GM13976 (cell line): ENCODE data around the gene FMNL2.

Source experiments
- DNase-seq: peaks from one replicate; pipeline ENCODE4 v3.0.0; 2012; ENCODE audit warnings: low spot score
- in situ Hi-C: fragments of 300-500 bp; cut with MboI; formaldehyde crosslinking; loops from one replicate; pipeline ENCODE4 v1.12.0; 2022; ENCODE audit warnings: low sequenced_read_pairs, mixed read lengths, inconsistent platforms; ENCODE audit not compliant: unreplicated experiment
- TF ChIP-seq, protein P1 (sequence below): IDR thresholded peaks from 2 replicates; pipeline ENCODE4 v1.5.1; 2012; ENCODE audit warnings: borderline replicate concordance, mild to moderate bottlenecking; ENCODE audit not compliant: insufficient read depth; ENCODE audit errors: extremely low read depth, missing control alignments, control extremely low read depth

The FMNL2 gene

GRCh38 chr2:152348388-152348787 lies 13.4 kb downstream of the FMNL2 start:
- TF ChIP-seq, protein P1, sequence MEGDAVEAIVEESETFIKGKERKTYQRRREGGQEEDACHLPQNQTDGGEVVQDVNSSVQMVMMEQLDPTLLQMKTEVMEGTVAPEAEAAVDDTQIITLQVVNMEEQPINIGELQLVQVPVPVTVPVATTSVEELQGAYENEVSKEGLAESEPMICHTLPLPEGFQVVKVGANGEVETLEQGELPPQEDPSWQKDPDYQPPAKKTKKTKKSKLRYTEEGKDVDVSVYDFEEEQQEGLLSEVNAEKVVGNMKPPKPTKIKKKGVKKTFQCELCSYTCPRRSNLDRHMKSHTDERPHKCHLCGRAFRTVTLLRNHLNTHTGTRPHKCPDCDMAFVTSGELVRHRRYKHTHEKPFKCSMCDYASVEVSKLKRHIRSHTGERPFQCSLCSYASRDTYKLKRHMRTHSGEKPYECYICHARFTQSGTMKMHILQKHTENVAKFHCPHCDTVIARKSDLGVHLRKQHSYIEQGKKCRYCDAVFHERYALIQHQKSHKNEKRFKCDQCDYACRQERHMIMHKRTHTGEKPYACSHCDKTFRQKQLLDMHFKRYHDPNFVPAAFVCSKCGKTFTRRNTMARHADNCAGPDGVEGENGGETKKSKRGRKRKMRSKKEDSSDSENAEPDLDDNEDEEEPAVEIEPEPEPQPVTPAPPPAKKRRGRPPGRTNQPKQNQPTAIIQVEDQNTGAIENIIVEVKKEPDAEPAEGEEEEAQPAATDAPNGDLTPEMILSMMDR: no peak
- in situ Hi-C loops: no loop called here
- DNase-seq: no peak

- TF ChIP-seq, protein P1: no peak
- in situ Hi-C loops: no loop called here
- no peak for DNase-seq
Observed at GRCh38 chr2:152349416-152349815, 14.4 kb downstream of the FMNL2 start.

DNA sequence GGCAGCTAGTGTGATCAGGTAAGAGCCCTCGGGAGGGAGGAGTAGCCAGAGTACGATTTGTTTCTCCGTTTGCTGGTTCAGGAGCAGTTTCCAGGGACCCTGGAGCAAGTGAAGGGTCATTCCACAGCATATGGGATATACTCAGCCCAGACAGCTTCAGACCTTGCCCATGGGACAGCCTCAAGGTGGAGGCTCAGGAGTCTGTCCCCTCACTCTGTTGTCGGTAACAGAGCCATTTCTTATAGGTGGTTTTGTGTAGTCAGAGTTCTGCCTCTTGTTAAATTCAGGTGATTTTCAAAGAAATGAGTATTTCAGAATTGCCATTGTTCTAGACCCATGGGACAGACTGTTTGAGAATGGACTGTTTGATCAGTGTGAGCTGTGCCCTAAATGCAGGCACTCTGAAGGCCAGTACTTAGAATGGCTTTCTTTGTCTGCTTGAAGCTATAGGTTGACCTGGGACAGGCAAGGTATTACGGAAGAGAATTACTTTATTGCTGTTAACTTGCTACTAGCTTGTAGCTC lies 15.2 kb downstream of the FMNL2 start:
- DNase-seq: no peak
- in situ Hi-C loops: no loop called here

DNA sequence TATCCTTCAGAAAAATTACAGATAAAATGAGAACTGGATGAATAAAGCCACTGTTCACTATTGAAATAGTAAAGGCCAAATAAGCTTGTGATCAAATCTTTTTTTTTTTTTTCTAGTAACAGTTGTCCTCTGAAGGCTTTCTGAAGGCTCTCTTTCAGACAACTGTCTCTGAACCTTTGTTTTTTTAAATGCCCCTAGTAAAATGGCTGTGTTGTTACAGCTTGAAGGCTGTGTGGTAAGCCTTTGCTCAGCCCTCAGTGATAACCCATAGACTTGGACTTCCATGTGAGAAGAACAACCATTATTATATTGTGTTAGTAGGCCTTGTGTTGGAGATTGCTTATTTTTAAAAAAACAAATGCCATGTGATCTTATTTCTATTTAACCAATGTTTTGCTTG lies 17.6 kb downstream of the FMNL2 start:
- TF ChIP-seq, protein P1: no peak
- DNase-seq: no peak
- in situ Hi-C loops: no loop called here

More for the DNA sequence above, 15.2 kb downstream of the FMNL2 start:
- TF ChIP-seq, protein P1: no peak

- no peak for DNase-seq
- TF ChIP-seq, protein P1: no peak
- in situ Hi-C loops: no loop called here
Observed at GRCh38 chr2:152353364-152353763, 18.4 kb downstream of the FMNL2 start.

DNA sequence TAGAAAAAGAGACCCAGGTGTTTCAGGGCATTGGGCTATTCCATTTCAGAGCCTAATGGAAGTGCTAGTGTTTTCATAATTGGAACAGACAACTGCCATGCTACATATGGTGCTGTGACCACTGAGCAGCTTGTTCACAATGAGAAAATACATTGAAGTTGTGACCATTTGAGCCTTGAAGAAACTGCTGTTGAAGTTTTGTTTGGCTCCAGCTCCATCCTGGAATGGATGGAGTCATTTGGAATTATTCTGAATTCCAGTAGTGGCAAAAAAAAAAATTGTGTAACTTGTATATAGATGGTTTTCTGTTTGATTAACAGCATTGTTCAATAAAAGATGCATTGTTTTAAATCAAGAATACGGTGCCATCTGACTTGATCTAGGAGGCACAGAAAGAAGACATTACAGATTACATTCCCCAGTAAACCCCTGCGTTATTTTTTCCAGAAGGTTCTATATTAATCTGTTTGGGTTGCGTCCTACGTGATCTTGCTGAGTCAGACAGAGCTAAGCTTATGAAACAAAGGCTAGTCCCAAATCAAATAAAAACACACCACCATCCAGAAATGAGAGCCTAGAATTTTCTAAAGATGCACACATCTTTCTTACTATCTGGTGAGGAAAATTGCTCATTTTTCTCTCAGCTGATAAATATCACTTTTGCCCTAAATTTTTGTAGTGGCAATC lies 19.2 kb downstream of the FMNL2 start:
- no peak for DNase-seq
- in situ Hi-C loops: no loop called here
- TF ChIP-seq, protein P1: no peak
